HepG2 (cell line): Measurements from ENCODE around the gene INHA. TPM values are rescaled to one million over a fixed set of nuclear protein-coding genes. Genes with fewer than 3 reads are reported as not detected.

Experiments
- POGK ChIP-seq: sonication (generic); formaldehyde crosslinking; conservative IDR thresholded peaks from 2 replicates; pipeline ENCODE4 v1.8.0; 2022; ENCODE audit warnings: mild to moderate bottlenecking, moderate library complexity, missing genetic modification reagents
- SRSF9 ChIP-seq: fragments of 200-400 bp; formaldehyde crosslinking; IDR thresholded peaks from 2 replicates; pipeline ENCODE4 v1.6.1; 2018; ENCODE audit warnings: borderline replicate concordance, mild to moderate bottlenecking, low read depth, low read length; ENCODE audit not compliant: insufficient read depth, poor library complexity, severe bottlenecking
- TRIM22 ChIP-seq: fragments of 450-650 bp; IDR thresholded peaks from 2 replicates; pipeline ENCODE4 v1.6.1; 2017
- ZNF343 ChIP-seq: sonication (generic); formaldehyde crosslinking; IDR thresholded peaks from 2 replicates; pipeline ENCODE4 v1.4.0; 2020; ENCODE audit warnings: mild to moderate bottlenecking, missing genetic modification reagents
- ZNF619 ChIP-seq: sonication (generic); formaldehyde crosslinking; IDR thresholded peaks from 2 replicates; pipeline ENCODE4 v1.4.0; 2020; ENCODE audit warnings: mild to moderate bottlenecking, missing genetic modification reagents
- ZNF749 ChIP-seq: sonication (generic); formaldehyde crosslinking; IDR thresholded peaks from 2 replicates; pipeline ENCODE4 v1.8.0; 2022; ENCODE audit warnings: mild to moderate bottlenecking, missing genetic modification reagents, moderate library complexity, borderline replicate concordance
- ZNF772 ChIP-seq: sonication (generic); formaldehyde crosslinking; IDR thresholded peaks from 2 replicates; pipeline ENCODE4 v1.5.0; 2020; ENCODE audit warnings: mild to moderate bottlenecking, missing genetic modification reagents
- polyA plus RNA-seq, 8 experiments: library from polyadenylated mRNA; depleted of rRNA in 3 of 8; stranded (reverse) in 7 of 8; unstranded in 1 of 8; fragments of >200 nt; fragmentation: Illumina TruSeq in 4 of 8; extraction: Trizol in 4 of 8; gene quantifications; 2 replicates each; pipeline versions ENCODE4 v1.2.1 to v1.2.3, GENCODE V29; 2011 to 2016; ENCODE audit warnings: low read depth in 4 of 8, missing spikeins in 1 of 8, mixed read lengths in 1 of 8; ENCODE audit not compliant: insufficient read depth in 1 of 8
- total RNA-seq, 5 experiments: library from RNA; depleted of rRNA; stranded (reverse); fragments of >200 nt; fragmentation: Illumina TruSeq; extraction: Trizol; gene quantifications; 2 replicates each; pipeline ENCODE4 v1.2.3, GENCODE V29; 2016; ENCODE audit warnings: low read depth in 1 of 5
- TF ChIP-seq, protein P1 (sequence below): IDR thresholded peaks from 2 replicates; pipeline ENCODE4 v1.6.1; 2016; ENCODE audit warnings: mild to moderate bottlenecking
- TF ChIP-seq, protein P2 (sequence below): IDR thresholded peaks from 2 replicates; pipeline ENCODE4 v1.6.1; 2016
- TF ChIP-seq, protein P3 (sequence below): IDR thresholded peaks from 2 replicates; pipeline ENCODE4 v1.6.1; 2016; ENCODE audit warnings: low read depth, missing genetic modification reagents, missing compliant biosample characterization
- TF ChIP-seq, protein P4 (sequence below): IDR thresholded peaks from 2 replicates; pipeline ENCODE4 v1.4.0; 2020; ENCODE audit warnings: mild to moderate bottlenecking, missing genetic modification reagents

INHA gene
- total and polyA plus RNA-seq, 2 of the 13 experiments (the other 11 are each of a cell fraction or from before 2014, with no cell fraction given), result 4.1 to 15.2 TPM

DNA sequence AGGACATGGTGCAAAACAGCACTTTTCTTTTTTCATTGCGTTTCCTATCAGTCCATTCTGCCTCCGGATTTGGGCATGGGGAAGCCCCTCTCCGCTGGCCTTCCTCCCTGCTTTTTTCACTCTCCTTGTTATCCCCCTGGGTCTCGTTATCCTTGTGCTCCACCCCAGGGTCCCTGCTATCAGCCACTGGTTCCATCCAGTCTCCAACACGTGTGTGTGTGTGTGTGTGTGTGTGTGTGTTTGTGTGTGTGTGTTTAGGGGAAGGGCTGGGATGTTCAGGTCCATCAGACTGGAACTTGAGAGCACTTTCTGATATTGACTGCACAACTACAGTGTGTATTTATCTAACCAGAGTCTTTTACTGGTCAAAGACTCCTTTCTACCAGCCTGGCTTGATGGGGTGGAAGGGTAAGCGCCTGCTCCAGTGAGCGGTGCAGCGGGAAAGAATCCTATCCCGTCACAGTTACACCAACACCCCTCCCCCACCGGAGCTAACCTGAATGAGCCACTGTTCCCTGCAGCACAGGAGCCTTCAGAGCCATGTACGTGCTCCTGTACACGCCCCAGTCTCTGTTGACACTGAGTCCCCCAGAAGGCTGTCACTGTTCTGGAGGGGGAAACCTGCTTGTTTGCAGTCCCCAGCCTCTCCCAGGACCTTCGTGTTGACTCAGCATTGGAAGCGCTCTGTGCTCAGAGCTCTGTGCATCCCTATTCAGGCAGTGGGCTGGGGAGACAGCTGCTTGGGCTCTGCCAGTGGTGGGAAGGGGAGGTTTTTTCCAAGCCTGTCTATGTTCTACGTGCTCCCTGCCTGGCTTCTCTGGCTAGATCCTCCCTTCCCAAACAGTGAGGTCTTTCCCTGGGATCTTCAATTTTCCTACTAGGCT is 4.6 kb downstream of the INHA start (continued):
- TF ChIP-seq ZNF772 (CRISPR knock-in tag) (peak; percentile 77), TRIM22 (no peak), SRSF9 (no peak), ZNF749 (0 out of 2 replicates have a peak, but pooled peaks have one; percentile 65), POGK (CRISPR knock-in tag) (peak; percentile 70), ZNF343 (peak; percentile 93), ZNF619 (CRISPR knock-in tag) (no peak)
- TF ChIP-seq, protein P1, sequence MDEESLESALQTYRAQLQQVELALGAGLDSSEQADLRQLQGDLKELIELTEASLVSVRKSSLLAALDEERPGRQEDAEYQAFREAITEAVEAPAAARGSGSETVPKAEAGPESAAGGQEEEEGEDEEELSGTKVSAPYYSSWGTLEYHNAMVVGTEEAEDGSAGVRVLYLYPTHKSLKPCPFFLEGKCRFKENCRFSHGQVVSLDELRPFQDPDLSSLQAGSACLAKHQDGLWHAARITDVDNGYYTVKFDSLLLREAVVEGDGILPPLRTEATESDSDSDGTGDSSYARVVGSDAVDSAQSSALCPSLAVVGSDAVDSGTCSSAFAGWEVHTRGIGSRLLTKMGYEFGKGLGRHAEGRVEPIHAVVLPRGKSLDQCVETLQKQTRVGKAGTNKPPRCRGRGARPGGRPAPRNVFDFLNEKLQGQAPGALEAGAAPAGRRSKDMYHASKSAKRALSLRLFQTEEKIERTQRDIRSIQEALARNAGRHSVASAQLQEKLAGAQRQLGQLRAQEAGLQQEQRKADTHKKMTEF (CRISPR knock-in tag), result peak; percentile 98
- TF ChIP-seq, protein P2, sequence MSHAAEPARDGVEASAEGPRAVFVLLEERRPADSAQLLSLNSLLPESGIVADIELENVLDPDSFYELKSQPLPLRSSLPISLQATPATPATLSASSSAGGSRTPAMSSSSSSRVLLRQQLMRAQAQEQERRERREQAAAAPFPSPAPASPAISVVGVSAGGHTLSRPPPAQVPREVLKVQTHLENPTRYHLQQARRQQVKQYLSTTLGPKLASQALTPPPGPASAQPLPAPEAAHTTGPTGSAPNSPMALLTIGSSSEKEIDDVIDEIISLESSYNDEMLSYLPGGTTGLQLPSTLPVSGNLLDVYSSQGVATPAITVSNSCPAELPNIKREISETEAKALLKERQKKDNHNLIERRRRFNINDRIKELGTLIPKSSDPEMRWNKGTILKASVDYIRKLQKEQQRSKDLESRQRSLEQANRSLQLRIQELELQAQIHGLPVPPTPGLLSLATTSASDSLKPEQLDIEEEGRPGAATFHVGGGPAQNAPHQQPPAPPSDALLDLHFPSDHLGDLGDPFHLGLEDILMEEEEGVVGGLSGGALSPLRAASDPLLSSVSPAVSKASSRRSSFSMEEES, result peak; percentile 82
- TF ChIP-seq, protein P3, sequence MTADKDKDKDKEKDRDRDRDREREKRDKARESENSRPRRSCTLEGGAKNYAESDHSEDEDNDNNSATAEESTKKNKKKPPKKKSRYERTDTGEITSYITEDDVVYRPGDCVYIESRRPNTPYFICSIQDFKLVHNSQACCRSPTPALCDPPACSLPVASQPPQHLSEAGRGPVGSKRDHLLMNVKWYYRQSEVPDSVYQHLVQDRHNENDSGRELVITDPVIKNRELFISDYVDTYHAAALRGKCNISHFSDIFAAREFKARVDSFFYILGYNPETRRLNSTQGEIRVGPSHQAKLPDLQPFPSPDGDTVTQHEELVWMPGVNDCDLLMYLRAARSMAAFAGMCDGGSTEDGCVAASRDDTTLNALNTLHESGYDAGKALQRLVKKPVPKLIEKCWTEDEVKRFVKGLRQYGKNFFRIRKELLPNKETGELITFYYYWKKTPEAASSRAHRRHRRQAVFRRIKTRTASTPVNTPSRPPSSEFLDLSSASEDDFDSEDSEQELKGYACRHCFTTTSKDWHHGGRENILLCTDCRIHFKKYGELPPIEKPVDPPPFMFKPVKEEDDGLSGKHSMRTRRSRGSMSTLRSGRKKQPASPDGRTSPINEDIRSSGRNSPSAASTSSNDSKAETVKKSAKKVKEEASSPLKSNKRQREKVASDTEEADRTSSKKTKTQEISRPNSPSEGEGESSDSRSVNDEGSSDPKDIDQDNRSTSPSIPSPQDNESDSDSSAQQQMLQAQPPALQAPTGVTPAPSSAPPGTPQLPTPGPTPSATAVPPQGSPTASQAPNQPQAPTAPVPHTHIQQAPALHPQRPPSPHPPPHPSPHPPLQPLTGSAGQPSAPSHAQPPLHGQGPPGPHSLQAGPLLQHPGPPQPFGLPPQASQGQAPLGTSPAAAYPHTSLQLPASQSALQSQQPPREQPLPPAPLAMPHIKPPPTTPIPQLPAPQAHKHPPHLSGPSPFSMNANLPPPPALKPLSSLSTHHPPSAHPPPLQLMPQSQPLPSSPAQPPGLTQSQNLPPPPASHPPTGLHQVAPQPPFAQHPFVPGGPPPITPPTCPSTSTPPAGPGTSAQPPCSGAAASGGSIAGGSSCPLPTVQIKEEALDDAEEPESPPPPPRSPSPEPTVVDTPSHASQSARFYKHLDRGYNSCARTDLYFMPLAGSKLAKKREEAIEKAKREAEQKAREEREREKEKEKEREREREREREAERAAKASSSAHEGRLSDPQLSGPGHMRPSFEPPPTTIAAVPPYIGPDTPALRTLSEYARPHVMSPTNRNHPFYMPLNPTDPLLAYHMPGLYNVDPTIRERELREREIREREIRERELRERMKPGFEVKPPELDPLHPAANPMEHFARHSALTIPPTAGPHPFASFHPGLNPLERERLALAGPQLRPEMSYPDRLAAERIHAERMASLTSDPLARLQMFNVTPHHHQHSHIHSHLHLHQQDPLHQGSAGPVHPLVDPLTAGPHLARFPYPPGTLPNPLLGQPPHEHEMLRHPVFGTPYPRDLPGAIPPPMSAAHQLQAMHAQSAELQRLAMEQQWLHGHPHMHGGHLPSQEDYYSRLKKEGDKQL (CRISPR knock-in tag), result peak; percentile 81
- TF ChIP-seq, protein P4, sequence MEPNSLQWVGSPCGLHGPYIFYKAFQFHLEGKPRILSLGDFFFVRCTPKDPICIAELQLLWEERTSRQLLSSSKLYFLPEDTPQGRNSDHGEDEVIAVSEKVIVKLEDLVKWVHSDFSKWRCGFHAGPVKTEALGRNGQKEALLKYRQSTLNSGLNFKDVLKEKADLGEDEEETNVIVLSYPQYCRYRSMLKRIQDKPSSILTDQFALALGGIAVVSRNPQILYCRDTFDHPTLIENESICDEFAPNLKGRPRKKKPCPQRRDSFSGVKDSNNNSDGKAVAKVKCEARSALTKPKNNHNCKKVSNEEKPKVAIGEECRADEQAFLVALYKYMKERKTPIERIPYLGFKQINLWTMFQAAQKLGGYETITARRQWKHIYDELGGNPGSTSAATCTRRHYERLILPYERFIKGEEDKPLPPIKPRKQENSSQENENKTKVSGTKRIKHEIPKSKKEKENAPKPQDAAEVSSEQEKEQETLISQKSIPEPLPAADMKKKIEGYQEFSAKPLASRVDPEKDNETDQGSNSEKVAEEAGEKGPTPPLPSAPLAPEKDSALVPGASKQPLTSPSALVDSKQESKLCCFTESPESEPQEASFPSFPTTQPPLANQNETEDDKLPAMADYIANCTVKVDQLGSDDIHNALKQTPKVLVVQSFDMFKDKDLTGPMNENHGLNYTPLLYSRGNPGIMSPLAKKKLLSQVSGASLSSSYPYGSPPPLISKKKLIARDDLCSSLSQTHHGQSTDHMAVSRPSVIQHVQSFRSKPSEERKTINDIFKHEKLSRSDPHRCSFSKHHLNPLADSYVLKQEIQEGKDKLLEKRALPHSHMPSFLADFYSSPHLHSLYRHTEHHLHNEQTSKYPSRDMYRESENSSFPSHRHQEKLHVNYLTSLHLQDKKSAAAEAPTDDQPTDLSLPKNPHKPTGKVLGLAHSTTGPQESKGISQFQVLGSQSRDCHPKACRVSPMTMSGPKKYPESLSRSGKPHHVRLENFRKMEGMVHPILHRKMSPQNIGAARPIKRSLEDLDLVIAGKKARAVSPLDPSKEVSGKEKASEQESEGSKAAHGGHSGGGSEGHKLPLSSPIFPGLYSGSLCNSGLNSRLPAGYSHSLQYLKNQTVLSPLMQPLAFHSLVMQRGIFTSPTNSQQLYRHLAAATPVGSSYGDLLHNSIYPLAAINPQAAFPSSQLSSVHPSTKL (CRISPR knock-in tag), result peak; percentile 95
